Suprapubic skin (tissue), 4 donors: Measurements from ENCODE around the gene ILF2.

Source experiments
- EP300 ChIP-seq: sonication (generic); formaldehyde crosslinking; IDR thresholded peaks from one replicate; pipeline ENCODE4 v1.6.1; 2017; ENCODE audit warnings: antibody characterized with exemption
- POLR2A ChIP-seq, 2 donors: fragments of 450-650 bp; IDR thresholded peaks; one replicate each; pipeline ENCODE4 v1.6.1; 2017; ENCODE audit warnings: antibody characterized with exemption in 2 of 2, mild to moderate bottlenecking in 2 of 2, moderate library complexity in 2 of 2
- POLR2AphosphoS5 ChIP-seq, 3 donors: sonication (generic); formaldehyde crosslinking; IDR thresholded peaks; one replicate each; pipeline ENCODE4 v1.6.1; 2017; ENCODE audit warnings: antibody characterized with exemption in 3 of 3
- TF ChIP-seq, protein P1 (sequence below), 2 donors: fragments of 200-600 bp in 1 of 2; fragments of 450-650 bp in 1 of 2; sonication (generic) in 1 of 2; IDR thresholded peaks; one replicate each; pipeline ENCODE4 v1.5.1; 2016 to 2019; ENCODE audit warnings: antibody characterized with exemption in 2 of 2, mild to moderate bottlenecking in 1 of 2, moderate library complexity in 1 of 2

DNA sequence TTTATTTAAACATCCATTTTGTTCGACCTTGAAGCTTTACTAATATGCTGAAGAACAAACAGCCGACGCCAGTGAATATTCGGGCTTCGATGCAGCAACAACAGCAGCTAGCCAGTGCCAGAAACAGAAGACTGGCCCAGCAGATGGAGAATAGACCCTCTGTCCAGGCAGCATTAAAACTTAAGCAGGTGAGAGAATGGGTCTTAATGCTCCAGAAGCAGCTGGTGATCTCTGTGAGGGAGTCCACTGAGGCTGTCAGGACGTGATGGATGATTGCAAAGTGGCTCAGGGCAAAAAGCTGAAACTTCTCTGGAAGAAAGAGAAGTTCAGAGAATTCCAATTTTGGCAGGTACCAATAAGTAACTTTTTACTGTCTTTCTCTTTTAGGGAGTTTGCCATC is 32.5 kb downstream of the ILF2 start:
- TF ChIP-seq EP300 = no peak
- TF ChIP-seq, protein P1, sequence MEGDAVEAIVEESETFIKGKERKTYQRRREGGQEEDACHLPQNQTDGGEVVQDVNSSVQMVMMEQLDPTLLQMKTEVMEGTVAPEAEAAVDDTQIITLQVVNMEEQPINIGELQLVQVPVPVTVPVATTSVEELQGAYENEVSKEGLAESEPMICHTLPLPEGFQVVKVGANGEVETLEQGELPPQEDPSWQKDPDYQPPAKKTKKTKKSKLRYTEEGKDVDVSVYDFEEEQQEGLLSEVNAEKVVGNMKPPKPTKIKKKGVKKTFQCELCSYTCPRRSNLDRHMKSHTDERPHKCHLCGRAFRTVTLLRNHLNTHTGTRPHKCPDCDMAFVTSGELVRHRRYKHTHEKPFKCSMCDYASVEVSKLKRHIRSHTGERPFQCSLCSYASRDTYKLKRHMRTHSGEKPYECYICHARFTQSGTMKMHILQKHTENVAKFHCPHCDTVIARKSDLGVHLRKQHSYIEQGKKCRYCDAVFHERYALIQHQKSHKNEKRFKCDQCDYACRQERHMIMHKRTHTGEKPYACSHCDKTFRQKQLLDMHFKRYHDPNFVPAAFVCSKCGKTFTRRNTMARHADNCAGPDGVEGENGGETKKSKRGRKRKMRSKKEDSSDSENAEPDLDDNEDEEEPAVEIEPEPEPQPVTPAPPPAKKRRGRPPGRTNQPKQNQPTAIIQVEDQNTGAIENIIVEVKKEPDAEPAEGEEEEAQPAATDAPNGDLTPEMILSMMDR (IDR thresholded peaks at IDR 0.05) = no peak
- no peak for TF ChIP-seq POLR2AphosphoS5 (IDR thresholded peaks at IDR 0.05)
- TF ChIP-seq POLR2A (IDR thresholded peaks at IDR 0.05) = no peak
